K562 (cell line): ENCODE results near the gene LIMCH1. TPM values are rescaled to one million over a fixed set of nuclear protein-coding genes. Genes with fewer than 3 reads are reported as not detected.

Experiments
- ATF1 ChIP-seq, 2 experiments: fragments of 450-650 bp in 1 of 2; IDR thresholded peaks; 2 replicates each; pipeline ENCODE4 v1.6.1; 2016; ENCODE audit warnings: missing compliant biosample characterization in 1 of 2, missing genetic modification characterization in 1 of 2
- ATF7 ChIP-seq: fragments of 450-650 bp; IDR thresholded peaks from 2 replicates; pipeline ENCODE4 v1.7.1; 2014; ENCODE audit warnings: mild to moderate bottlenecking, moderate library complexity
- CBX5 ChIP-seq: IDR thresholded peaks from 2 replicates; pipeline ENCODE4 v1.6.1; 2014; ENCODE audit warnings: low read depth, borderline replicate concordance
- SMC3 ChIP-seq: conservative IDR thresholded peaks from 2 replicates; pipeline ENCODE4 v1.6.1; 2011; ENCODE audit warnings: low read depth, low read length, improper control_type of control experiment; ENCODE audit not compliant: insufficient read depth
- STAG1 ChIP-seq: sonication (generic); formaldehyde crosslinking; IDR thresholded peaks from 2 replicates; pipeline ENCODE4 v1.5.0; 2020; ENCODE audit warnings: missing genetic modification reagents, borderline replicate concordance
- TEAD1 ChIP-seq, 2 experiments: fragments of 450-650 bp in 1 of 2; sonication (generic) in 1 of 2; formaldehyde crosslinking; IDR thresholded peaks; 2 replicates each; pipeline versions ENCODE4 v1.4.0 to v1.8.0; 2020 to 2022; ENCODE audit warnings: mild to moderate bottlenecking in 2 of 2, missing genetic modification reagents in 1 of 2
- YY1 ChIP-seq, 3 experiments: IDR thresholded peaks; 2 replicates each; pipeline ENCODE4 v1.6.1; 2011; ENCODE audit warnings: low read length in 2 of 3, mild to moderate bottlenecking in 2 of 3, moderate library complexity in 2 of 3, borderline replicate concordance in 1 of 3, control low read depth in 1 of 3, low read depth in 1 of 3; ENCODE audit not compliant: insufficient read depth in 3 of 3, insufficient replicate concordance in 2 of 3, control insufficient read depth in 1 of 3, insufficient read length in 1 of 3; ENCODE audit errors: extremely low read depth in 1 of 3
- ZNF384 ChIP-seq: IDR thresholded peaks from 2 replicates; pipeline ENCODE4 v1.6.1; 2012; ENCODE audit warnings: low read depth, low read length, improper control_type of control experiment
- polyA plus RNA-seq, 8 experiments: library from polyadenylated mRNA; depleted of rRNA in 4 of 8; stranded (reverse) in 5 of 8; unstranded in 3 of 8; fragments of >200 nt; fragmentation: Nextera tagmentation in 2 of 8; fragmentation: Illumina TruSeq in 1 of 8; extraction: Ambion mirVana in 2 of 8; extraction: Trizol in 1 of 8; gene quantifications; 2 replicates each; pipeline versions ENCODE4 v1.2.1 to v1.2.3, GENCODE V29; 2011 to 2014; ENCODE audit warnings: inconsistent platforms in 1 of 8, missing spikeins in 1 of 8
- total RNA-seq, 7 experiments: library from RNA; depleted of rRNA in 6 of 7; stranded (reverse); fragments of >200 nt in 6 of 7; fragmentation: Illumina TruSeq in 2 of 7; extraction: Trizol in 2 of 7; gene quantifications; 2 replicates each; pipeline versions ENCODE4 v1.2.1 to v1.2.3, GENCODE V29; 2011 to 2021; ENCODE audit warnings: low replicate concordance in 1 of 7
- TF ChIP-seq, protein P1 (sequence below): fragments of 450-650 bp; IDR thresholded peaks from 2 replicates; pipeline ENCODE4 v1.6.1; 2016; ENCODE audit warnings: borderline replicate concordance
- TF ChIP-seq, protein P2 (sequence below): fragments of 450-650 bp; formaldehyde crosslinking; IDR thresholded peaks from 2 replicates; pipeline ENCODE4 v1.4.0; 2020; ENCODE audit warnings: mild to moderate bottlenecking, moderate library complexity
- TF ChIP-seq, protein P3 (sequence below), 3 experiments: IDR thresholded peaks in 2 of 3; conservative IDR thresholded peaks in 1 of 3; 2 replicates each; pipeline ENCODE4 v1.5.1; 2011 to 2012; ENCODE audit warnings: low read length in 3 of 3, mild to moderate bottlenecking in 3 of 3, control low read depth in 2 of 3, improper control_type of control experiment in 1 of 3, inconsistent platforms in 1 of 3, low read depth in 1 of 3, mixed read lengths in 1 of 3, moderate library complexity in 1 of 3; ENCODE audit not compliant: insufficient read depth in 2 of 3

The LIMCH1 gene
- total and polyA plus RNA-seq, 9 of the 15 experiments (the other 6 are each of a cell fraction or from before 2014, with no cell fraction given) = 0.35 TPM; not detected in 8

DNA sequence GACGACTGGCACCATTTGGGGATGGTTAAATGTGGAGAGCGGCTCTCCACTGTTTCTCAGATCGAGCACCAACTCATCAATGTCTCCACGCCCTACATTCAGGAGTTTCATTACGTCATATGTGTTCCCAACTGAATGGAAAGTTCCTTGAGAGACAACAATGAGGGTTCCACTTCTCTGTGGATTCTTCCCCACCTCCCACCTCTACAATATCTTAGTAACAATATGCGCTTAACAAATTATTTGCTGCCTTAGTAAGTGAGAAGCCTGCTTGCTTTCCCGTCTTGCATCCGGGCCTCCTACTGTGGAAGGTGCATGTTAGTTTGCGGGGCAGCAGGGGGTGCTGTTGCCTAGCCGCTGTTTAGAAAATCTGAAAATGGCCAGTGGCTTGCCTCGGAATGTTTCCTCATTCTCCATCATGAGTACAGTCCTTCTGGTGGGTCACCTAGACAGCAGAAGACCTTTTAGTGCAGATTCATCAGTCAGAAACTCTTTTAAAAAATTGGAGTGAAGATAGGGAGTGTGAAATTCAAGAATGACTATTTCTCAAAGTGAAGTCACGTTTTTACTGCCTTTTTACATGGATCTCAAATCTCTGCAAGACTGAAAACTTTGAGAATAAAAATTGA lies 154.9 kb downstream of the LIMCH1 start (continued):
- TF ChIP-seq YY1 (IDR thresholded peaks at IDR 0.05; ENCODE audit: borderline replicate concordance in 1 of 3, control insufficient read depth in 1 of 3, extremely low read depth in 1 of 3, insufficient read depth in 3 of 3, insufficient read length in 1 of 3, insufficient replicate concordance in 2 of 3, low read depth in 1 of 3, low read length in 2 of 3) (peak in 2 of 3 experiments; percentile 27 to 44), ATF7 (peak; percentile 81), SMC3 (peak; percentile 72), CBX5 (no peak), ATF1 (CRISPR knock-in tag; IDR thresholded peaks at IDR 0.05) (no peak), ATF1 (tag; IDR thresholded peaks at IDR 0.05) (0 out of 2 replicates have a peak, but pooled peaks have one; percentile 21), ZNF384 (no peak), STAG1 (CRISPR knock-in tag) (peak; percentile 69; the same call in 1 of the 2 replicates), TEAD1 (CRISPR knock-in tag; IDR thresholded peaks at IDR 0.05) (0 out of 4 replicates have a peak, but pooled peaks of 1 of the 2 experiments have one; percentile 38)
- TF ChIP-seq, protein P1, sequence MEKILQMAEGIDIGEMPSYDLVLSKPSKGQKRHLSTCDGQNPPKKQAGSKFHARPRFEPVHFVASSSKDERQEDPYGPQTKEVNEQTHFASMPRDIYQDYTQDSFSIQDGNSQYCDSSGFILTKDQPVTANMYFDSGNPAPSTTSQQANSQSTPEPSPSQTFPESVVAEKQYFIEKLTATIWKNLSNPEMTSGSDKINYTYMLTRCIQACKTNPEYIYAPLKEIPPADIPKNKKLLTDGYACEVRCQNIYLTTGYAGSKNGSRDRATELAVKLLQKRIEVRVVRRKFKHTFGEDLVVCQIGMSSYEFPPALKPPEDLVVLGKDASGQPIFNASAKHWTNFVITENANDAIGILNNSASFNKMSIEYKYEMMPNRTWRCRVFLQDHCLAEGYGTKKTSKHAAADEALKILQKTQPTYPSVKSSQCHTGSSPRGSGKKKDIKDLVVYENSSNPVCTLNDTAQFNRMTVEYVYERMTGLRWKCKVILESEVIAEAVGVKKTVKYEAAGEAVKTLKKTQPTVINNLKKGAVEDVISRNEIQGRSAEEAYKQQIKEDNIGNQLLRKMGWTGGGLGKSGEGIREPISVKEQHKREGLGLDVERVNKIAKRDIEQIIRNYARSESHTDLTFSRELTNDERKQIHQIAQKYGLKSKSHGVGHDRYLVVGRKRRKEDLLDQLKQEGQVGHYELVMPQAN = no peak
- TF ChIP-seq, protein P2, sequence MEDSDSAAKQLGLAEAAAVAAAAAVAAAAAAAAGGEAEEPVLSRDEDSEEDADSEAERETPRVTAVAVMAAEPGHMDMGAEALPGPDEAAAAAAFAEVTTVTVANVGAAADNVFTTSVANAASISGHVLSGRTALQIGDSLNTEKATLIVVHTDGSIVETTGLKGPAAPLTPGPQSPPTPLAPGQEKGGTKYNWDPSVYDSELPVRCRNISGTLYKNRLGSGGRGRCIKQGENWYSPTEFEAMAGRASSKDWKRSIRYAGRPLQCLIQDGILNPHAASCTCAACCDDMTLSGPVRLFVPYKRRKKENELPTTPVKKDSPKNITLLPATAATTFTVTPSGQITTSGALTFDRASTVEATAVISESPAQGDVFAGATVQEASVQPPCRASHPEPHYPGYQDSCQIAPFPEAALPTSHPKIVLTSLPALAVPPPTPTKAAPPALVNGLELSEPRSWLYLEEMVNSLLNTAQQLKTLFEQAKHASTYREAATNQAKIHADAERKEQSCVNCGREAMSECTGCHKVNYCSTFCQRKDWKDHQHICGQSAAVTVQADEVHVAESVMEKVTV = peak; percentile 82
- TF ChIP-seq, protein P3, sequence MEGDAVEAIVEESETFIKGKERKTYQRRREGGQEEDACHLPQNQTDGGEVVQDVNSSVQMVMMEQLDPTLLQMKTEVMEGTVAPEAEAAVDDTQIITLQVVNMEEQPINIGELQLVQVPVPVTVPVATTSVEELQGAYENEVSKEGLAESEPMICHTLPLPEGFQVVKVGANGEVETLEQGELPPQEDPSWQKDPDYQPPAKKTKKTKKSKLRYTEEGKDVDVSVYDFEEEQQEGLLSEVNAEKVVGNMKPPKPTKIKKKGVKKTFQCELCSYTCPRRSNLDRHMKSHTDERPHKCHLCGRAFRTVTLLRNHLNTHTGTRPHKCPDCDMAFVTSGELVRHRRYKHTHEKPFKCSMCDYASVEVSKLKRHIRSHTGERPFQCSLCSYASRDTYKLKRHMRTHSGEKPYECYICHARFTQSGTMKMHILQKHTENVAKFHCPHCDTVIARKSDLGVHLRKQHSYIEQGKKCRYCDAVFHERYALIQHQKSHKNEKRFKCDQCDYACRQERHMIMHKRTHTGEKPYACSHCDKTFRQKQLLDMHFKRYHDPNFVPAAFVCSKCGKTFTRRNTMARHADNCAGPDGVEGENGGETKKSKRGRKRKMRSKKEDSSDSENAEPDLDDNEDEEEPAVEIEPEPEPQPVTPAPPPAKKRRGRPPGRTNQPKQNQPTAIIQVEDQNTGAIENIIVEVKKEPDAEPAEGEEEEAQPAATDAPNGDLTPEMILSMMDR (IDR thresholded peaks at IDR 0.05 in 2 of 3, conservative IDR thresholded peaks at IDR 0.05 in 1 of 3; ENCODE audit: insufficient read depth in 2 of 3, low read depth in 1 of 3, low read length in 3 of 3) = peak; percentile 86 to 92 (median 90)
